Mucosa of descending colon (tissue), 3 donors: Measurements from ENCODE around the gene SYNJ2. TPM values are rescaled to one million over a fixed set of nuclear protein-coding genes. Genes with fewer than 3 reads are reported as not detected.

Source experiments
- ATAC-seq: fragments of 200-7000 bp; cut with Tn5 transposase; one replicate; pipeline ENCODE4 v1.9.1; 2020; ENCODE audit warnings: mild to moderate bottlenecking, moderate library complexity
- DNase-seq, 3 donors: peaks; one replicate each; pipeline ENCODE4 v3.0.0-alpha.2; 2020
- H3K36me3 ChIP-seq: fragments of 200-600 bp; one replicate; pipeline ENCODE4 v1.8.0; 2021; ENCODE audit warnings: low read depth, mild to moderate bottlenecking
- H3K4me1 ChIP-seq: fragments of 200-600 bp; one replicate; pipeline ENCODE4 v1.8.0; 2021; ENCODE audit warnings: low read depth, mild to moderate bottlenecking
- H3K4me3 ChIP-seq: fragments of 200-600 bp; one replicate; pipeline ENCODE4 v1.8.0; 2021; ENCODE audit warnings: mild to moderate bottlenecking
- H3K9me3 ChIP-seq: fragments of 200-600 bp; one replicate; pipeline ENCODE4 v1.8.0; 2021; ENCODE audit warnings: mild to moderate bottlenecking
- CTCF ChIP-seq: fragments of 200-600 bp; IDR thresholded peaks from one replicate; pipeline ENCODE4 v1.8.0; 2022; ENCODE audit warnings: antibody characterized with exemption, mild to moderate bottlenecking
- intact Hi-C, 2 donors: fragments of 100-400 bp; cut with DNase I in 1 of 2; cut with micrococcal nuclease in 1 of 2; formaldehyde crosslinking; loops; one replicate each; pipeline versions ENCODE4 v1.11.0 to v1.11.1; 2022; cut with DNase I, micrococcal nuclease
- total RNA-seq, 3 donors: library from RNA; stranded (reverse); fragmentation: NEBNext Ultra II Directional in 2 of 3; extraction: Animal tissue kit (Norgen Biotek cat#: 25700) in 2 of 3; gene quantifications; one replicate each; pipeline versions ENCODE4 v1.2.1 to v1.2.4, GENCODE V29; 2021 to 2023
- donor health status: DM: no; HTN: no; CAD: no; lungs with moderate emphysema.
- donor health status: DM: no; HTN: no; CAD: no.
- donor health status: DM: no; HTN: yes; CAD: no.

SYNJ2 gene
- total RNA-seq, 3 donors from 2014 or later: 28.3 to 45.9 (median 39.6) TPM

- no peaks in the 10 kb centered on the region for H3K36me3 ChIP-seq
- TF ChIP-seq CTCF: no peak
- H3K4me1 ChIP-seq: peaks cover 25% of the 10 kb centered on the region
- H3K4me3 ChIP-seq: no peak overlapping the region
- intact Hi-C loops: no loop called here
- no peak for ATAC-seq
- no peaks in the 10 kb centered on the region for H3K9me3 ChIP-seq
- peak in 2 of 3 donors; percentile 42 to 57 for DNase-seq
Observed at GRCh38 chr6:158033077-158033750, 51.6 kb downstream of the SYNJ2 start.

- TF ChIP-seq CTCF: no peak
- Histone ChIP-seq H3K9me3 (no peaks in the 10 kb centered on the region), H3K4me3 (no peak overlapping the region), H3K4me1 (peaks cover 25% of the 10 kb centered on the region), H3K36me3 (no peaks in the 10 kb centered on the region)
- peak; percentile 96 for ATAC-seq
- peak; percentile 83 to 86 (median 85) for DNase-seq
- intact Hi-C loops: no loop called here
Observed at GRCh38 chr6:158033751-158034702, 52.4 kb downstream of the SYNJ2 start.

- Histone ChIP-seq H3K36me3 (no peaks in the 10 kb centered on the region), H3K4me3 (no peak overlapping the region), H3K9me3 (no peaks in the 10 kb centered on the region), H3K4me1 (peaks cover 31% of the 10 kb centered on the region)
- ATAC-seq (no peak), DNase-seq (no peak)
- intact Hi-C loops: no loop called here
- TF ChIP-seq CTCF: no peak
Observed at GRCh38 chr6:158036261-158036660, 54.6 kb downstream of the SYNJ2 start.

GRCh38 chr6:158037021-158037420 lies 55.4 kb downstream of the SYNJ2 start:
- Histone ChIP-seq H3K4me1 (peaks cover 26% of the 10 kb centered on the region), H3K36me3 (no peaks in the 10 kb centered on the region), H3K4me3 (no peak overlapping the region), H3K9me3 (no peaks in the 10 kb centered on the region)
- ATAC-seq: no peak
- no peak for TF ChIP-seq CTCF
- peak in 1 of 3 donors; percentile 43 for DNase-seq
- intact Hi-C loops: no loop called here

GRCh38 chr6:158037771-158038170 lies 56.1 kb downstream of the SYNJ2 start:
- ATAC-seq (no peak), DNase-seq (peak in 2 of 3 donors; percentile 21 to 42)
- Histone ChIP-seq H3K9me3 (no peaks in the 10 kb centered on the region), H3K4me1 (peaks cover 26% of the 10 kb centered on the region), H3K4me3 (no peak overlapping the region), H3K36me3 (no peaks in the 10 kb centered on the region)
- intact Hi-C loops: no loop called here
- no peak for TF ChIP-seq CTCF
